Neuron (in vitro differentiated cells): ENCODE measurements around the gene PADI4.
"Not testable (repeated sequence)": the region's sequence is repeated elsewhere in the genome, so short reads cannot be mapped to it uniquely, and the experiment has no call there.

Source experiments
- H2AFZ ChIP-seq: one replicate; pipeline ENCODE4 v1.6.1; 2013; ENCODE audit warnings: low read depth, mild to moderate bottlenecking, inconsistent platforms, low read length, moderate library complexity
- H3K27me3 ChIP-seq: one replicate; pipeline ENCODE4 v1.6.1; 2013; ENCODE audit warnings: low read length; ENCODE audit not compliant: insufficient read depth
- H3K36me3 ChIP-seq: one replicate; pipeline ENCODE4 v1.6.1; 2013; ENCODE audit warnings: low read length; ENCODE audit not compliant: insufficient read depth
- H3K4me1 ChIP-seq: one replicate; pipeline ENCODE4 v1.6.1; 2013; ENCODE audit warnings: low read length; ENCODE audit not compliant: insufficient read depth
- H3K4me3 ChIP-seq: 2 replicates; pipeline ENCODE4 v1.5.1; 2013; ENCODE audit warnings: mild to moderate bottlenecking, low read length, moderate library complexity
- H3K9me3 ChIP-seq: one replicate; pipeline ENCODE4 v1.6.1; 2013; ENCODE audit warnings: low read length

Gene PADI4

GRCh38 chr1:17308593-17308992, 596 bp downstream of the PADI4 start:
- Histone ChIP-seq H3K4me3 (no peak overlapping the region), H3K9me3 (no peaks in the 10 kb centered on the region), H3K4me1 (no peaks in the 10 kb centered on the region), H3K36me3 (no peaks in the 10 kb centered on the region), H3K27me3 (no peaks in the 10 kb centered on the region), H2AFZ (no peak overlapping the region)

GRCh38 chr1:17309426-17310067, 1.6 kb downstream of the PADI4 start:
- Histone ChIP-seq H3K4me3 (no peak overlapping the region), H2AFZ (no peak overlapping the region), H3K9me3 (no peaks in the 10 kb centered on the region), H3K4me1 (no peaks in the 10 kb centered on the region), H3K27me3 (peaks cover 6% of the 10 kb centered on the region), H3K36me3 (no peaks in the 10 kb centered on the region)

- Histone ChIP-seq H3K4me1 (no peaks in the 10 kb centered on the region), H2AFZ (no peak overlapping the region), H3K36me3 (no peaks in the 10 kb centered on the region), H3K9me3 (no peaks in the 10 kb centered on the region), H3K4me3 (no peak overlapping the region), H3K27me3 (peaks cover 6% of the 10 kb centered on the region)
Measured at GRCh38 chr1:17310068-17310640, 2.2 kb downstream of the PADI4 start.

DNA sequence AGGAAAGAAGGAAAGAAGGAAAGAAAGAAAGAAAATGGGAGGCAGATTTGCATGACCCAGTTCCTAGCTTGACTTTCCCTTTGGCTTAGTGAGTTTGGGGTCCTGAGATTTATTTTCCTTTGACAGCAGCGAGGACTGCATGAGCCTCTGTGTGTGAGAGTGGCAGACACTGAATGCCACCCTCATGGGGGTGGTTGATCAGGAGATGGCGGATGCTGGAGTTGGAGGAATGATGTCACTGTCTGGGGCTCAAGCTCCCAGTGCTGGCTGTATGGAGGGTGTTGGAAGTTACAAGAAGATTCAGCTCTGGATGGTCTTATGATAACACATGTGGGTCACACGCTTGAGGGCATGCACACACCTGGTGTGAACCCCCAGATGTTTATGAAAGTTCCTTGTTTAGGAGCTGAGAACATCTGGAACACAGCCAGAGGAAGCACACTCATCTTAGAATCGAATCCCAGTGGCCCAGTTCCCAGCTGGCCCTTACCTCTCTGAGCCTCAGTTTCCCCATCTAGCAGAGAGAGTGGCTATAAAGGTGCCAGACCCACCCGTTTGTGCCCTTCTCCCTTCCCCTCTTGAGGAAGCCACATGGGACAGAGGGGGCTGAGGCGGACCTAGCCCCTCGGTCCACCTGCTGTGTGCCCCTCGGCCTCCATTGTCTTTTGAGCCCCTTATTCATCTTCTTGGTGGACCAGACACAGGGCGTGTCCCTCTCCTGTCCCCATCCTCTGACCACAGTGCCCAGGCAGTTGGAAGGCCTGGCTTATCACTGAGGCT, 5.7 kb downstream of the PADI4 start:
- Histone ChIP-seq H3K9me3 (no peaks in the 10 kb centered on the region), H2AFZ (no peak overlapping the region), H3K4me3 (no peak overlapping the region), H3K27me3 (peaks cover 13% of the 10 kb centered on the region), H3K4me1 (no peaks in the 10 kb centered on the region), H3K36me3 (no peaks in the 10 kb centered on the region)

DNA sequence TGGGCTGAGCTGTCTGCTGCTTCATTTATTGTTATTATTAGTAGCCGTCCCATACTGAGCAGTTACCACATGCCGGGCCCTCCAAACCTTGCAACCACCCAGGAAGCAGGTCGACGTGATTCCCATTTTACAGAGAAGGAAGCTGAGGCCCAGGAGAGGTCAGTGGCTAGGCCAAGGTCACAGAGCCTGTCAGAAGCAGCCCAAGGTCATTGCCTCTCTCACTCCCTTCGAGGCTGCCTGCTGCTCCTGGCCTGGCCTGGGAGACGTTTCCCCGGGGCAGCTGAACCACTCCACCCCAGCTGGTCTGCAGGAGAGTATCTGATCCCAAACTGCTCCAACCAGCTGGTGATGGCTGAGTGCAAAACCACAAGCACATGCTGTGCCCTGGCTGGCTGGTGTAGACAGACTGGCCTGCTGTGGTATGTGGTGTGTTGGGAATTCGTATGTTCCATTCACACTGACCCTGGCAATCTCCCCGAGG, 6.5 kb downstream of the PADI4 start:
- H3K36me3 ChIP-seq, result no peaks in the 10 kb centered on the region
- H2AFZ ChIP-seq, result no peak overlapping the region
- peaks cover 13% of the 10 kb centered on the region for H3K27me3 ChIP-seq

DNA sequence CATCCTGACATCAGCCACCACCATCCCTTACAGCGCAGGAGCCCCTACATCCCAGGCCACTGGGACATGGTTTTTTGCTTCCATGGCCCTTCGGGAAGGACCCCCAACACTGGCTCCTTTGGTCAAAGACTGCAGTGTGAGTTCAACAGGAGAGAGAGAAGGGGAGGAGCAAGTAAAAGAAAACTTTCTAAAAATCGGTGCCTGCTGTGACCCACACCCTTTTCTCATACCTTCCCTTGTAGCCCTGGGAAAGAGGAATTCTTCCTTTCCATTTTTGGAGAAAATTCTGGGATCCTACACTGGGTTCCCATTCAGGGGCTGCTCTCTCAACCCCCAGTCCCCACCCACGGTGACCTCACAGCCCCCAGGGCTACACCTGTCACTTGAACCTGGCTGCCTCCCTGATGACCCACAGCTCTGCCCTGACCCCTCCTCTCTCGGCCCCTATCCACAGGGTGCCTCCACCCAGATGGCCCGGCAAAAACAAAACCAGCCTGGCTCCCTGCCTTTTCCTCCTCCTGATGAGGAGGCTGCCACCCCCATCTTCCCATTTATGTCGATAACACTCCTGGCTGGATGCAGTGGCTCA, 7.6 kb downstream of the PADI4 start:
- no peaks in the 10 kb centered on the region for H3K4me1 ChIP-seq
- no peak overlapping the region for H3K4me3 ChIP-seq
- no peaks in the 10 kb centered on the region for H3K36me3 ChIP-seq

More for the DNA sequence above, 6.5 kb downstream of the PADI4 start:
- Histone ChIP-seq H3K4me3 (no peak overlapping the region), H3K4me1 (no peaks in the 10 kb centered on the region), H3K9me3 (no peaks in the 10 kb centered on the region)

GRCh38 chr1:17316704-17317103, 8.7 kb downstream of the PADI4 start:
- Histone ChIP-seq H3K4me1 (no peaks in the 10 kb centered on the region), H3K27me3 (peaks cover 13% of the 10 kb centered on the region), H3K9me3 (no peaks in the 10 kb centered on the region), H3K36me3 (no peaks in the 10 kb centered on the region), H2AFZ (no peak overlapping the region), H3K4me3 (no peak overlapping the region)

More for the DNA sequence above, 7.6 kb downstream of the PADI4 start:
- peaks cover 13% of the 10 kb centered on the region for H3K27me3 ChIP-seq
- no peak overlapping the region for H2AFZ ChIP-seq
- H3K9me3 ChIP-seq, result no peaks in the 10 kb centered on the region

DNA sequence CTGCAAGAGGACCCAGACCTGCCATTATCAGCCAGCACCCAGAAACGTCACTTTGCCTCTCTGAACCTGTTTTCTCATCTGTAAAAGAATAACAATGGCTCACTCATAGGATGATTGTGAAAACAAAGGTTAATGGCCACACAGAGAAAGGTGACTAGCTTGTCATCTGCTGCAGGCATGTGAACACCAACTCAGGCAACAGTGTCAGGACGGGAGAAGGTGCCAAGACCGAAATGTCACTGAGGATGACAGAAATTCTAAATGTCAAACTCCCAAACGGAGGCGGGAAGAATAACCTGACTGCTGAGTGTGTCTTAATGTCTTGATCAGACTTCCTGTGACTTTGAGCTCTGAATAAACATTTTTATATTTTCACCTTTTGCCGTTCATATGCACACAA, 10.3 kb downstream of the PADI4 start:
- H3K9me3 ChIP-seq, result no peaks in the 10 kb centered on the region
- no peaks in the 10 kb centered on the region for H3K4me1 ChIP-seq
- no peak overlapping the region for H3K4me3 ChIP-seq
- H2AFZ ChIP-seq, result no peak overlapping the region
- peaks cover 13% of the 10 kb centered on the region for H3K27me3 ChIP-seq
- H3K36me3 ChIP-seq, result no peaks in the 10 kb centered on the region

GRCh38 chr1:17319561-17320350, 11.8 kb downstream of the PADI4 start:
- no peaks in the 10 kb centered on the region for H3K36me3 ChIP-seq

DNA sequence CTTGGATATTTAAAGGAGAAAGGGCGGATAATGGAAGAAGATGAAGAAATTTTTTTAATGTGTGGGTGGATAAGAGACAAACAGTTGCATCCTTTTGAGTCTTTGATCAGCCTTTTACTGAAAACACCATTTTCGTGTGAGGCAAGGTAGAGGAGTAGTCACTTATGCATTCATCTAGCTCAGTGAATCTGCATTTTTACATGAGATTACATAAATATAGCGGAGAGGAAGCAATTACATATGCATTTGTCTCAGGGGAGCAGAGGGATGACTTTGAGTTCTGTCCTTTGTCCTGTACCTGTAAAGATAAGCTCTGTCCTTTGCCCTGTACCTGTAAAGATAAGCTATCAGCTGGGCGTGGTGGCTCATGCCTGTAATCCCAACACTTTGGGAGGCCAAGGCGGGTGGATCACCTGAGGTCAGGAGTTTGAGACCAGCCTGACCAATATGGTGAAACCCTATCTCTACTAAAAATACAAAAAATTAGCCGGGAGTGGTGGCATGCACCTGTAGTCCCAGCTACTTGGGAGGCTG, 13.9 kb downstream of the PADI4 start:
- not testable (repeated sequence) for H3K4me1 ChIP-seq, H2AFZ ChIP-seq, H3K9me3 ChIP-seq, H3K27me3 ChIP-seq, H3K4me3 ChIP-seq, H3K36me3 ChIP-seq

More at GRCh38 chr1:17319561-17320350, 11.8 kb downstream of the PADI4 start:
- H2AFZ ChIP-seq, result no peak overlapping the region
- H3K9me3 ChIP-seq, result no peaks in the 10 kb centered on the region
- no peak overlapping the region for H3K4me3 ChIP-seq
- H3K4me1 ChIP-seq, result no peaks in the 10 kb centered on the region
- peaks cover 7% of the 10 kb centered on the region for H3K27me3 ChIP-seq

DNA sequence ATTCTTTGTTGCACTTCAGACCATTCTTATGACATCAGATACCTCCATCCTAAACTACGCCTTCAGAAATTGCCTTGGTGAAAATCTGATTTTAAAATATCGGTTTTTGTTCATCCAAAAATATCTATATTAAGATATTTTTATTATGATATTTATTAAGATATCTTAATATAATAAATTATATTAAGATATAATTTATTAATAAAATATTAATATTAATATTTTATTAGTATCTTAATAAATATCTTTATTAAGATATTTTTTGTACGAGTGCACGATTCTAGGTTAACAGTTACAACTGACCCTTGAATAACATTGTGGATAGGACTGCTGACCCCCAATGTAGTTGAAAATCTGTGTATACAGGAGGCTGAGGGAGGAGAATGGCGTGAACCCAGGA, 20.9 kb downstream of the PADI4 start:
- Histone ChIP-seq H3K9me3 (peaks cover 2% of the 10 kb centered on the region), H3K27me3 (no peaks in the 10 kb centered on the region), H2AFZ (no peak overlapping the region), H3K36me3 (no peaks in the 10 kb centered on the region), H3K4me3 (no peak overlapping the region), H3K4me1 (no peaks in the 10 kb centered on the region)

DNA sequence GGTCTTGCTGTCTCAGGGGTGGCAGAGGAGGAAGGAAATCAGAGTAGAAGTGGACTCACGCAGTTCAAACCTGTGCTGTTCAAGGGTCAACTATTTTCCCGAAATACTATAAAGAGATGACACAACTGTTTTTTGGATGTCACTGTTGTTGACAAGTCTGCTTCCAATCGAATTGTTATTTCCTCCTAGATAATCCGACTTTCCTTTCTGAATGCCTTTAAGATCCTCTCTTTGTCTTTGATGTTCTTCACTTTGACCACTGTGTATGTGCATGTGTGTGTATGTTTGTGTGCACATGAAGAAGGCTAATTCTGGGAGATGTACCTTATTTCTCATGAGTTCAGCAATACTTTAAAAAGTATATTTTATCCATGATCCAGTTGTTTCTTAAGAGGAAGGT, 21.6 kb downstream of the PADI4 start:
- Histone ChIP-seq H3K4me1 (no peaks in the 10 kb centered on the region), H3K36me3 (no peaks in the 10 kb centered on the region), H3K9me3 (peaks cover 2% of the 10 kb centered on the region), H2AFZ (no peak overlapping the region), H3K27me3 (no peaks in the 10 kb centered on the region), H3K4me3 (no peak overlapping the region)
